ENCODE measurements around the gene TPRN. TPM values are rescaled to one million over a fixed set of nuclear protein-coding genes. Genes with fewer than 3 reads are reported as not detected.

The TPRN gene
- total and polyA plus RNA-seq, 2 experiments from 2014 or later = 6.4 to 29.2 TPM

DNA sequence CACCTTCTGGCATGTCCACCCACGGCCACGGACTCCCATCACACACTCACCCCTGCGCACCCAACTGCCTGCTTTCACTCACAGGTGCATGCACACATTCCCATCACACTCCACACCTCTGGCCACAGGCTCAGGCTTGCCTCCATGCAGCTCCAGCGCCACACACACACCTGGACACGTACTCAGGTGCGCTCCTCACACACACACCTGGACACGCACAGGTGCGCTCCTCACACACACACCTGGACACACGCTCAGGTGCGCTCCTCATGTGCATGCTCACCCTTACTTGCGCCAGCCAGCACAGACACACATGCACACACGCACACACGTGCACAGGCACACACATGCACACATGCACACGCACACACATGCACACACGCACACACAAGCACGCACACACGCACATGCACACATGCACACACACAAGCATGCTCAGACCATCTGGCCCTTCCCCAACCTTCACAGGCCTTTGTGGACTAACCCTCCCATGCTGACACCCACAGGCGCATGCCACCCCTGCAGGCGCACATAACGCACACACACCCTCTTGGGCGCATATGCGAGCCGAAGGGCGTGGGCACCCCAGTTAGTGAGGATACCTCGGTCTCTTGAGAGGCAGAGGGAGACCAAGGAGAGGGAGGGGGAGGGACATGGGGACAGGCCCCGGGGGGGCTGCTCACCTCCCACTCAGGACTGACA, 53.3 kb downstream of the TPRN start (continued):
- TF ChIP-seq ZNF114 (CRISPR knock-in tag; IDR thresholded peaks at IDR 0.05) (no peak), POLR2AphosphoS5 (IDR thresholded peaks at IDR 0.05; ENCODE audit: low read depth) (no peak)

DNA sequence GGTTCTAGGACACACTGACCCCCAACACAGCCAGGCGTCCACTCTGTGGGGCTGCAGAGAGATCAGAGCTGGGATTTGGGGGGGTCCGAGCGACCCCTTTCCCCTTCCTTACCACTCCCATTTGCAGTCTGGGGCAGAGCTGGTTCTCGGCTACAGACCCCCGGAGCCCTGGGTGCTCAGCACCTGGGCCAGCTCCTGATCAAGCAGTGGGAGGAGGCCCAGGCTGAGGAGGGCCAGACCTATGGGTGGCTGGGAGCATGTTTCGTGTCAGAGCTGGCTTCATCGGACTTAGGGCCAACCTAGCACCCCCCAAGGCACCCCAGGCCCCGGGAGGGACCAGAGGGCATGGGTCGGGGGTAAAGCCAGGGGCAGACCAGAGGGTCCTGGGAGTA, 54.0 kb downstream of the TPRN start:
- Histone ChIP-seq H4K20me1 (replicated peaks; ENCODE audit: insufficient read depth) (no peaks in the 10 kb centered on the region; the same call in 1 of the 2 replicates), H3K4me1 (ENCODE audit: insufficient read depth) (no peaks in the 10 kb centered on the region), H3K27me3 (ENCODE audit: insufficient read depth) (no peaks in the 10 kb centered on the region), H3K79me2 (replicated peaks; ENCODE audit: insufficient read depth) (no peaks in the 10 kb centered on the region), H3K36me3 (ENCODE audit: insufficient read depth) (no peaks in the 10 kb centered on the region), H3F3A (replicated peaks; ENCODE audit: low read depth) (0 out of 2 replicates have a peak, but pooled peaks cover 2% of the 10 kb centered on the region), H3K27ac (ENCODE audit: low read depth) (no peak overlapping the region), H3K9me2 (ENCODE audit: insufficient read depth) (no peaks in the 10 kb centered on the region), H3K4me3 (no peak overlapping the region), H3K4me2 (no peak overlapping the region), H2AFZ (no peak overlapping the region)
- Mint-ChIP-seq H3K4me1 (peaks cover 2% of the 10 kb centered on the region; the same call in 1 of the 3 replicates), H3K4me3 (no peak overlapping the region), H3K9me3 (peaks cover 13% of the 10 kb centered on the region; the same call in 2 of the 3 replicates), H3K36me3 (ENCODE audit: low read depth) (no peaks in the 10 kb centered on the region), H3K27ac (no peak overlapping the region), H3K27me3 (ENCODE audit: insufficient read depth, low read depth, poor library complexity) (peaks cover 17% of the 10 kb centered on the region)
- ATAC-seq = peak; percentile 41
- no peak for DNase-seq (ENCODE audit: low spot score)
- TF ChIP-seq, protein P1, sequence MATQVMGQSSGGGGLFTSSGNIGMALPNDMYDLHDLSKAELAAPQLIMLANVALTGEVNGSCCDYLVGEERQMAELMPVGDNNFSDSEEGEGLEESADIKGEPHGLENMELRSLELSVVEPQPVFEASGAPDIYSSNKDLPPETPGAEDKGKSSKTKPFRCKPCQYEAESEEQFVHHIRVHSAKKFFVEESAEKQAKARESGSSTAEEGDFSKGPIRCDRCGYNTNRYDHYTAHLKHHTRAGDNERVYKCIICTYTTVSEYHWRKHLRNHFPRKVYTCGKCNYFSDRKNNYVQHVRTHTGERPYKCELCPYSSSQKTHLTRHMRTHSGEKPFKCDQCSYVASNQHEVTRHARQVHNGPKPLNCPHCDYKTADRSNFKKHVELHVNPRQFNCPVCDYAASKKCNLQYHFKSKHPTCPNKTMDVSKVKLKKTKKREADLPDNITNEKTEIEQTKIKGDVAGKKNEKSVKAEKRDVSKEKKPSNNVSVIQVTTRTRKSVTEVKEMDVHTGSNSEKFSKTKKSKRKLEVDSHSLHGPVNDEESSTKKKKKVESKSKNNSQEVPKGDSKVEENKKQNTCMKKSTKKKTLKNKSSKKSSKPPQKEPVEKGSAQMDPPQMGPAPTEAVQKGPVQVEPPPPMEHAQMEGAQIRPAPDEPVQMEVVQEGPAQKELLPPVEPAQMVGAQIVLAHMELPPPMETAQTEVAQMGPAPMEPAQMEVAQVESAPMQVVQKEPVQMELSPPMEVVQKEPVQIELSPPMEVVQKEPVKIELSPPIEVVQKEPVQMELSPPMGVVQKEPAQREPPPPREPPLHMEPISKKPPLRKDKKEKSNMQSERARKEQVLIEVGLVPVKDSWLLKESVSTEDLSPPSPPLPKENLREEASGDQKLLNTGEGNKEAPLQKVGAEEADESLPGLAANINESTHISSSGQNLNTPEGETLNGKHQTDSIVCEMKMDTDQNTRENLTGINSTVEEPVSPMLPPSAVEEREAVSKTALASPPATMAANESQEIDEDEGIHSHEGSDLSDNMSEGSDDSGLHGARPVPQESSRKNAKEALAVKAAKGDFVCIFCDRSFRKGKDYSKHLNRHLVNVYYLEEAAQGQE (IDR thresholded peaks at IDR 0.05; ENCODE audit: unreplicated experiment) = peak; percentile 55
- TF ChIP-seq NANOG (IDR thresholded peaks at IDR 0.05; ENCODE audit: borderline replicate concordance) (no peak), STAT1 (IDR thresholded peaks at IDR 0.05; ENCODE audit: unreplicated experiment) (no peak)

DNA sequence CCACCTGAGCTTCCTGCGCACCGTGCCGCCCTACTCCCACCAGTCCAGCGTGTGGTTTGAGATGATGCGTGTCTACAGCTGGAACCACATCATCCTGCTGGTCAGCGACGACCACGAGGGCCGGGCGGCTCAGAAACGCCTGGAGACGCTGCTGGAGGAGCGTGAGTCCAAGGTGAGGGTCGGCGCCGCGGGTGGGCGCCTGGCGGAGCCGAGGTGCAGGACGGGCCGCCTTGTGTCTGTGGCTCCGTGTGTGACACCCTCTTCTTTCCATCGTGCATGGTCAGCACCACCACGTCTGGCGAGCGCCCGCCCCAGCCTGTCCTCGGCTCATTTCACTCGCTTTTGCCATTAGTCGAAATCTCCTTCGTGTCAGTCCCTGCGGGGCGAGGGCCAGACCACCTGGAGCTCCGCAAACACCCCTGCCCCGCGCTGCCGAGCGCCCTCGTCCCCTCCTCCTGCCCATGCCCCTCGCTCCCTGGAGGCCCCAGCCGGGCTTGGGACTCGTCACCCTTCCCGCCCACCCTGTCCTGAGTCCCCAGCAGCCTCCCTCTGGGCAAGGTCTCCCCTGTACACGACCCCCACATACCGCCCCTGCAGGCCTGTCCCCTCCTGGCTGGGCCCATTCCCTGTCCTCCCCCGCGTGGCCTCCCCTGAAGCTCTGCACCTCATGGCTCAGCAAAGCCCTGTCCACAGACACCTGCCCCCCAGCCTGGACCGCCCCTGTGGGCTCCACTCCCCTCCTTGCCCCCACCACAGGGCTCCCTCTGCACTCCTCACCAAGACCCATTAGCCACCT, 54.6 kb downstream of the TPRN start:
- no peak overlapping the region for H3K27ac Mint-ChIP-seq
- H3K27me3 ChIP-seq (ENCODE audit: insufficient read depth) = peaks cover 6% of the 10 kb centered on the region; the same call in 1 of the 2 replicates
- no peaks in the 10 kb centered on the region for H3K9me2 ChIP-seq (ENCODE audit: insufficient read depth)
- TF ChIP-seq EZH2phosphoT487 (IDR thresholded peaks at IDR 0.05; ENCODE audit: unreplicated experiment) = no peak
- TF ChIP-seq, protein P1 (IDR thresholded peaks at IDR 0.05; ENCODE audit: unreplicated experiment) = peak; percentile 28

More for the DNA sequence above, 54.6 kb downstream of the TPRN start:
- ATAC-seq = peak; percentile 10
- no peaks in the 10 kb centered on the region for H3K4me1 ChIP-seq (ENCODE audit: insufficient read depth)
- no peaks in the 10 kb centered on the region for H3K36me3 Mint-ChIP-seq (ENCODE audit: low read depth)
- H3K27me3 Mint-ChIP-seq (ENCODE audit: insufficient read depth, low read depth, poor library complexity) = peaks cover 21% of the 10 kb centered on the region
- DNase-seq (ENCODE audit: low spot score) = no peak
- no peaks in the 10 kb centered on the region for H3K36me3 ChIP-seq (ENCODE audit: insufficient read depth)
- H3K79me2 ChIP-seq (replicated peaks; ENCODE audit: insufficient read depth) = no peaks in the 10 kb centered on the region
- no peak overlapping the region for H3K4me3 Mint-ChIP-seq
- H3F3A ChIP-seq (replicated peaks; ENCODE audit: low read depth) = 0 out of 2 replicates have a peak, but pooled peaks cover 2% of the 10 kb centered on the region
- H2AFZ ChIP-seq = no peak overlapping the region
- H3K27ac ChIP-seq (ENCODE audit: low read depth) = no peak overlapping the region
- H3K9me3 Mint-ChIP-seq = peaks cover 7% of the 10 kb centered on the region; the same call in 2 of the 3 replicates
- H3K4me2 ChIP-seq = no peak overlapping the region
- H3K4me1 Mint-ChIP-seq = peaks cover 2% of the 10 kb centered on the region; the same call in 1 of the 3 replicates
- H3K4me3 ChIP-seq = no peak overlapping the region
- no peaks in the 10 kb centered on the region for H4K20me1 ChIP-seq (replicated peaks; ENCODE audit: insufficient read depth)

Measured in GM23338 (cell line).